ENCODE measurements around the gene FOXO4. TPM values are rescaled to one million over a fixed set of nuclear protein-coding genes. Genes with fewer than 3 reads are reported as not detected.

Gene FOXO4
- total and polyA plus RNA-seq, 2 of the 13 experiments (the other 11 are each of a cell fraction or from before 2014, with no cell fraction given) = 5.1 to 5.7 TPM

DNA sequence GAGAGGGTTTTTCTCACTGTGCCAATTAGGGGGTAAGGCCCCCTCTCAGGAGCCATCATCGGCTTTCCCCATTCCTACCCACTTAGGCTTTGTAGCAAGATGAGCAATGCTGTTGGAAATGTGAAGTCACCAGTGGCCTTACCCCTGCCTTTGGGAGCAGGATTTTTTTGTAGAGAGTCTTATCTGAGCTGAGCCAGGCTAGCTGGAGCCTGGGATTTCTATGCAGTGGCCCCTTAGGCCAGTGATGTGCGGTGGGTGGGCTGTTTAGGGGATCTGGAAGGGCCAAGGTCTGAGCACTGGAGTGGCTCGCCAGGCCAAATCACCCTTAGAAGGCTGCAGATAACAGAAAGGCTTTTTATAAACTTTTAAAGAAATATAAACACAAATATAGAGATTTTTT is 6.6 kb downstream of the FOXO4 start (continued):
- TF ChIP-seq, protein P1, sequence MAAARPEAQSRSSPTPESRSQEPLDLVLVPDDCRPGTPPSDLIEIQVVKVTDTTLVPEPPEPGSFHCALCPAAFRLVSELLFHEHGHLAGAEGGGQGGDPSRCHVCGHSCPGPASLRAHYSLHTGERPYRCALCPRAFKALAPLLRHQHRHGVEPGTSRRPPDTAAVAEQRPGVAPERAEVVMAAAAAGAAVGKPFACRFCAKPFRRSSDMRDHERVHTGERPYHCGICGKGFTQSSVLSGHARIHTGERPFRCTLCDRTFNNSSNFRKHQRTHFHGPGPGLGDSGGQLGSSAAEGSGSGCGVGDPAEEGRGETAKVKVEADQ (CRISPR knock-in tag; IDR thresholded peaks at IDR 0.05; ENCODE audit: borderline replicate concordance) = no peak
- no peak for TF ChIP-seq ZNF431 (CRISPR knock-in tag; IDR thresholded peaks at IDR 0.05; ENCODE audit: borderline replicate concordance, low read depth)
- no peak for TF ChIP-seq REST (IDR thresholded peaks at IDR 0.05; ENCODE audit: borderline replicate concordance in 1 of 2, low read depth in 1 of 2, low read length in 2 of 2)
- no peak for TF ChIP-seq ARNT2 (CRISPR knock-in tag; IDR thresholded peaks at IDR 0.05; ENCODE audit: low read depth)
- TF ChIP-seq CBX1 (IDR thresholded peaks at IDR 0.05; ENCODE audit: low read depth) = no peak
- no peak for TF ChIP-seq CC2D1A (CRISPR knock-in tag; IDR thresholded peaks at IDR 0.05)
- TF ChIP-seq RFXAP (CRISPR knock-in tag; IDR thresholded peaks at IDR 0.05; ENCODE audit: borderline replicate concordance) = no peak

Measured in HepG2 (cell line).